H9 (cell line): Measurements from ENCODE around the gene LAGE3. TPM values are rescaled to one million over a fixed set of nuclear protein-coding genes. Genes with fewer than 3 reads are reported as not detected.

Experiments used
- DNase-seq: peaks from one replicate; pipeline ENCODE4 v3.0.0-alpha.2; 2017
- H2AFZ ChIP-seq: one replicate; pipeline ENCODE4 v1.6.1; 2013; ENCODE audit warnings: mild to moderate bottlenecking, low read length, control low read depth, moderate library complexity
- H2AK5ac ChIP-seq: 2 replicates; pipeline ENCODE4 v1.6.1; 2013; ENCODE audit warnings: low read length, control low read depth, mixed read lengths; ENCODE audit not compliant: insufficient read length
- H2BK120ac ChIP-seq: one replicate; pipeline ENCODE4 v1.6.1; 2013; ENCODE audit warnings: low read depth, mild to moderate bottlenecking, low read length, control low read depth, inconsistent platforms; ENCODE audit not compliant: poor library complexity, severe bottlenecking
- H2BK12ac ChIP-seq: 2 replicates; pipeline ENCODE4 v1.6.1; 2013; ENCODE audit warnings: low read length, control low read depth, mixed read lengths, low read depth; ENCODE audit not compliant: insufficient read length
- H2BK15ac ChIP-seq: 2 replicates; pipeline ENCODE4 v1.6.1; 2013; ENCODE audit warnings: low read depth, low read length, control low read depth
- H2BK20ac ChIP-seq: one replicate; pipeline ENCODE4 v1.6.1; 2013; ENCODE audit warnings: low read depth, mild to moderate bottlenecking, low read length, control low read depth, inconsistent platforms; ENCODE audit not compliant: poor library complexity, severe bottlenecking
- H2BK5ac ChIP-seq: 2 replicates; pipeline ENCODE4 v1.6.1; 2013; ENCODE audit warnings: low read length, control low read depth, mixed read lengths; ENCODE audit not compliant: insufficient read length
- H3K14ac ChIP-seq: 2 replicates; pipeline ENCODE4 v1.6.1; 2013; ENCODE audit warnings: low read length, control low read depth; ENCODE audit not compliant: insufficient read depth
- H3K18ac ChIP-seq: 2 replicates; pipeline ENCODE4 v1.6.1; 2013; ENCODE audit warnings: low read depth, mild to moderate bottlenecking, mixed read lengths, low read length, control low read depth; ENCODE audit not compliant: insufficient read length
- H3K23ac ChIP-seq: 2 replicates; pipeline ENCODE4 v1.6.1; 2013; ENCODE audit warnings: low read length, control low read depth, mixed read lengths, low read depth; ENCODE audit not compliant: insufficient read length
- H3K23me2 ChIP-seq: 2 replicates; pipeline ENCODE4 v1.6.1; 2013; ENCODE audit warnings: low read depth, mild to moderate bottlenecking, mixed read lengths, low read length, control low read depth; ENCODE audit not compliant: insufficient read length, poor library complexity, severe bottlenecking
- H3K27ac ChIP-seq: 2 replicates; pipeline ENCODE4 v1.5.1; 2013; ENCODE audit warnings: low read length, control low read depth, mixed read lengths, low read depth; ENCODE audit not compliant: insufficient read length
- H3K27me3 ChIP-seq: 2 replicates; pipeline ENCODE4 v1.6.1; 2013; ENCODE audit warnings: low read length, control low read depth, inconsistent platforms; ENCODE audit not compliant: insufficient read depth
- H3K4ac ChIP-seq: 2 replicates; pipeline ENCODE4 v1.6.1; 2013; ENCODE audit warnings: low read depth, mild to moderate bottlenecking, control low read depth, inconsistent platforms, low read length, moderate library complexity
- H3K4me1 ChIP-seq: 2 replicates; pipeline ENCODE4 v1.6.1; 2013; ENCODE audit warnings: low read length, control low read depth, inconsistent platforms; ENCODE audit not compliant: insufficient read depth
- H3K4me2 ChIP-seq: 2 replicates; pipeline ENCODE4 v1.6.1; 2013; ENCODE audit warnings: low read length, control low read depth, mixed read lengths; ENCODE audit not compliant: insufficient read length, insufficient read depth
- H3K56ac ChIP-seq: 2 replicates; pipeline ENCODE4 v1.6.1; 2013; ENCODE audit warnings: low read depth, mild to moderate bottlenecking, mixed read lengths, low read length, control low read depth; ENCODE audit not compliant: insufficient read length
- H3K79me1 ChIP-seq: 2 replicates; pipeline ENCODE4 v1.6.1; 2013; ENCODE audit warnings: low read depth, mild to moderate bottlenecking, moderate library complexity, low read length, control low read depth, inconsistent platforms; ENCODE audit not compliant: insufficient read depth, poor library complexity, severe bottlenecking
- H3K79me2 ChIP-seq: 2 replicates; pipeline ENCODE4 v1.6.1; 2013; ENCODE audit warnings: low read length, control low read depth, inconsistent platforms; ENCODE audit not compliant: insufficient read depth
- H3K9ac ChIP-seq: 2 replicates; pipeline ENCODE4 v1.6.1; 2013; ENCODE audit warnings: low read length, control low read depth, mixed read lengths; ENCODE audit not compliant: insufficient read length; ENCODE audit errors: extremely low read depth
- H3K9me3 ChIP-seq: one replicate; pipeline ENCODE4 v1.6.1; 2013; ENCODE audit warnings: low read depth, low read length, inconsistent platforms; ENCODE audit not compliant: control insufficient read depth
- H3T11ph ChIP-seq: one replicate; pipeline ENCODE4 v1.6.1; 2013; ENCODE audit warnings: mild to moderate bottlenecking, low read length, control low read depth, inconsistent platforms
- H4K20me1 ChIP-seq: one replicate; pipeline ENCODE4 v1.6.1; 2013; ENCODE audit not compliant: control insufficient read depth, insufficient read length, insufficient read depth
- H4K5ac ChIP-seq: 2 replicates; pipeline ENCODE4 v1.6.1; 2013; ENCODE audit warnings: low read depth, mild to moderate bottlenecking, mixed read lengths, low read length, control low read depth; ENCODE audit not compliant: insufficient read length
- H4K8ac ChIP-seq: replicated peaks from 2 replicates; pipeline ENCODE4 v1.6.1; 2013; ENCODE audit warnings: low read length, control low read depth, mixed read lengths, low read depth; ENCODE audit not compliant: insufficient read length
- H4K91ac ChIP-seq: 2 replicates; pipeline ENCODE4 v1.6.1; 2013; ENCODE audit warnings: low read depth, mild to moderate bottlenecking, moderate library complexity, mixed read lengths, low read length, control low read depth; ENCODE audit not compliant: insufficient read length
- H3K27ac Mint-ChIP-seq, 3 experiments: 2 replicates in 2 of 3; 3 replicates in 1 of 3; pipeline ENCODE4 v1.8.0; 2020 to 2021; ENCODE audit warnings: mixed read lengths in 3 of 3, mild to moderate bottlenecking in 1 of 3, moderate library complexity in 1 of 3
- H3K27me3 Mint-ChIP-seq: 2 replicates; pipeline ENCODE4 v1.8.0; 2021; ENCODE audit warnings: low read depth, mild to moderate bottlenecking, moderate library complexity, mixed read lengths
- H3K36me3 Mint-ChIP-seq, 3 experiments: 2 replicates in 2 of 3; 3 replicates in 1 of 3; pipeline ENCODE4 v1.8.0; 2020 to 2021; ENCODE audit warnings: low read depth in 3 of 3, mixed read lengths in 3 of 3; ENCODE audit not compliant: insufficient read depth in 1 of 3
- H3K4me1 Mint-ChIP-seq, 2 experiments: 2 replicates each; pipeline ENCODE4 v1.8.0; 2020; ENCODE audit warnings: mixed read lengths in 2 of 2
- H3K4me3 Mint-ChIP-seq, 2 experiments: 2 replicates in 1 of 2; 3 replicates in 1 of 2; pipeline ENCODE4 v1.8.0; 2020 to 2021; ENCODE audit warnings: mild to moderate bottlenecking in 2 of 2, mixed read lengths in 2 of 2, moderate library complexity in 1 of 2
- H3K9me3 Mint-ChIP-seq, 2 experiments: 2 replicates in 1 of 2; 3 replicates in 1 of 2; pipeline ENCODE4 v1.8.0; 2020; ENCODE audit warnings: mild to moderate bottlenecking in 2 of 2, mixed read lengths in 2 of 2, moderate library complexity in 1 of 2
- CTCF ChIP-seq: fragments of 200-600 bp; sonication (generic); conservative IDR thresholded peaks from 3 replicates; pipeline ENCODE4 v1.8.0; 2021; ENCODE audit warnings: antibody characterized with exemption, mild to moderate bottlenecking
- WGBS: extraction: QIAGEN DNeasy Blood & Tissue Kit; methylation state at CpG from one replicate; pipeline ENCODE4 v1.1.7; 2013; ENCODE audit warnings: missing lambda C conversion rate, low lambda C conversion rate, mixed read lengths; ENCODE audit not compliant: insufficient read length; ENCODE audit errors: extremely low coverage; 5-methylcytosine and 5-hydroxymethylcytosine counted together
- total RNA-seq: library from RNA; stranded (reverse); gene quantifications from 2 replicates; pipeline ENCODE4 v1.2.1, GENCODE V29; 2021

The LAGE3 gene
- total RNA-seq, 1 experiment from 2014 or later, result 32.5 TPM

GRCh38 chrX:154508384-154508745, 29.3 kb upstream of the LAGE3 start:
- Histone ChIP-seq H3K23ac (no peak overlapping the region), H4K5ac (no peak overlapping the region), H3K9ac (no peak overlapping the region), H4K20me1 (no peaks in the 10 kb centered on the region), H2BK20ac (no peak overlapping the region), H2BK120ac (no peak overlapping the region), H3K4me1 (no peaks in the 10 kb centered on the region), H2BK5ac (no peak overlapping the region), H3K18ac (no peak overlapping the region), H3K4me2 (no peak overlapping the region), H3K14ac (no peak overlapping the region), H3K79me1 (no peaks in the 10 kb centered on the region), H3K27ac (no peak overlapping the region), H3K27me3 (no peaks in the 10 kb centered on the region), H2BK15ac (no peak overlapping the region), H3K9me3 (peaks cover 12% of the 10 kb centered on the region), H2AK5ac (no peak overlapping the region), H3K23me2 (no peaks in the 10 kb centered on the region), H4K91ac (no peak overlapping the region), H2AFZ (no peak overlapping the region), H4K8ac (no peak overlapping the region), H3T11ph (no peak overlapping the region), H3K4ac (no peak overlapping the region), H3K79me2 (no peaks in the 10 kb centered on the region), H3K56ac (no peak overlapping the region), H2BK12ac (no peak overlapping the region)
- no peak for TF ChIP-seq CTCF
- H3K27me3 Mint-ChIP-seq, result no peaks in the 10 kb centered on the region; the same call in 1 of the 2 replicates
- H3K27ac Mint-ChIP-seq, result no peak overlapping the region
- no peak for DNase-seq
- no peaks in the 10 kb centered on the region for H3K4me1 Mint-ChIP-seq
- no CpG with 5 or more reads among the region's 13 CpGs for WGBS
- H3K36me3 Mint-ChIP-seq, result peaks cover 30 to 44% (median 34%) of the 10 kb centered on the region in 3 experiments
- H3K9me3 Mint-ChIP-seq, result peaks cover 63 to 72% of the 10 kb centered on the region in 2 experiments
- no peak overlapping the region for H3K4me3 Mint-ChIP-seq
